Measurements from ENCODE around the gene MUC20. TPM values are rescaled to one million over a fixed set of nuclear protein-coding genes. Genes with fewer than 3 reads are reported as not detected.
"Not testable (repeated sequence)": the region's sequence is repeated elsewhere in the genome, so short reads cannot be mapped to it uniquely, and the experiment has no call there.

The MUC20 gene
- total RNA-seq, 1 donor from 2014 or later: not detected

GRCh38 chr3:195768414-195768813 is 47.6 kb downstream of the MUC20 start:
- no peak for DNase-seq (ENCODE audit: extremely low read depth, low read depth, low spot score)

DNA sequence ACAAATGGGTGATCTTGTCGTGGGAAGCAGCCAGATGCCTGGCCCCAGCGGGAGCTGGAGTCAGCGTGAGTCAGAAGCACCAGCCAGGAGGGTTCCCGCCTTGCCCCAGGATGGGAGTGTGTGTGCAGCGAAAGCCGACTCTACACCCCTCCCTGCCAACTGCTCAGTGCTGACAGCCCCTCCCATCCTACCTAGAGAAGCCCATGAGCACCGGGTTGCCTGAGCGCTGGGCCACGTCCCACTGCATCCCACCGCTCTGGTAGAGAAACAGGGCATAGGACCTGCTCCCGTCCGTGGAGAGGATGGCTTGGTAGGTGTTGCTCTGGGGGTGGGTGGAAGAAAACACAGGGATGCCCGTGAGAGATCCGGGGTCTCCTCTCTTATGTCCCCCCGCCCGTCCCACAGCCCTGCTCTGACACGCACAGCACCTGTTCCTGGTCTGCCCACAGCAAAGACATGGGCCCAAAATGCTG is 48.1 kb downstream of the MUC20 start:
- no peak for DNase-seq (ENCODE audit: extremely low read depth, low read depth, low spot score)

DNA sequence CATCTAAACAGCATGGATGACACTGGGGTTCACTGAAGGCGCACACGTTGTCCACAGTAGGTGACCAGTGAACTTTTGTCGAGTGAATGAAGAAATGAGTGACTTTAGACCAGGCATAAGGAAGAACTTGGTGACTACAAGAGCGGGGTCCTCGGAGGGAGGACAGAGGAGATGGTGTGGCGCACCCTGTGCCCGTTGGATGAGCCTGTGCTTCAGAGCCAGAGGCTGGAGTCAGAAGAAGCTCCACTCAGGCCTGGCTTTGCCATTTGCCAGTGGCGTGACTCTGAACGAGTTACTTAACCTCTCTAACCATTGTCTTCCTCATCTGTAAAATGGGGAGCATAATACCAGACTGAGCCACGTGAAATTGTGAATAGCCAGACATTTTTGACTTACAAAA is 48.8 kb downstream of the MUC20 start:
- no peak for DNase-seq (ENCODE audit: extremely low read depth, low read depth, low spot score)

- no peak for DNase-seq (ENCODE audit: extremely low read depth, low read depth, low spot score)
Observed at GRCh38 chr3:195770081-195770840, 49.5 kb downstream of the MUC20 start.

- not testable (repeated sequence) for DNase-seq (ENCODE audit: extremely low read depth, low read depth, low spot score)
Observed at GRCh38 chr3:195770841-195771645, 50.3 kb downstream of the MUC20 start.

DNA sequence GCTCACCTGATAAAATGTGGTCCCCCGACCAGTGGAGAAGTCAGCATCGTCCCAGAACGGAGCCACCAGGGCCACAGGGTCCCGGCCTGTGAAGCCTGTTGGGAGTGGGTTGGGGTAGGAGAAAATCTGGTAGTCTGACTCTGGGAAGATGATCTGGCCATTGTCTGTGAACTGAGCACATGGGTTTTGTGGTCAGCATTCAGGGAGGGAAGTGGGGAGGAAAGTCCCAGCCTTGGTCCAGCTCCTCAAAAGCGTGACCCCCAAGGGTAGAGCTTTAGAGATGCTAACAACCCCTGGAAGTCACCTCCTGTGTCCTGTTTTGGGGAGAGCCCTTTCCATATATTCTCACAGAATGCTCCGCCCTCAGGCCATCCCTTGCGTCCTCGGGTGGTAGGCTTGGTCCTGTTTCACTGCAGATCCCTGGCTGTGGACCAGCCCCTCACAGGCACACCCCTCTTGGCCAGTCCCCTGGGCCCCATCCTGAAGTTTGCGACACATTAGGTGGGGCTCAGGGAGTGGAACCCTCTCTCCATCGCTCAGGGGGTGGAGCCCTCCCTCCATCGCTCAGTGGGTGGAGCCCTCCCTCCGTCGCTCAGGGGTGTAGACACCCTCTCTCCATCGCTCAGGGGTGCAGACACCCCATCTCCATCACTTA is 51.0 kb downstream of the MUC20 start:
- DNase-seq (ENCODE audit: extremely low read depth, low read depth, low spot score): no peak

- no peak for DNase-seq (ENCODE audit: extremely low read depth, low read depth, low spot score)
Observed at GRCh38 chr3:195773956-195774537, 53.3 kb downstream of the MUC20 start.

DNA sequence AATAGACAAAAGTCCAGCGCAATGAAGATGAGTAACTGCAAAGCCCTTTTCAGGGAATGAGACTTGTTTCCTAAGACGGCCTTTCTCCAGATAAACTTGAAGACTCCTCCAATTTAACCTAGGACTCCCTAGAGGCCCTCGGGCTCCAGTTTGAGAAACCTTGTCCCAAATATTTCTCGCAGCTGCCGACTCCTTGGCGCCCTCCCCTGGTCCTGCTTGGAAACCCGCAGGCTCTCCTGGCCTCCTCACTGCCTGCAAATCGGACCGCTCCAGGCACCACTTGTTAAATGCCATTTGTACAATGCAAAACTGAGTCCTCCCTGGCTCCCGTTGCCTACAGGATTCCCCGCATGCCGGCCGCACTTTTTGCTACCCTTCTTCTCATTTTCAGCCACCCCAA is 54.1 kb downstream of the MUC20 start:
- DNase-seq (ENCODE audit: extremely low read depth, low read depth, low spot score): no peak

DNA sequence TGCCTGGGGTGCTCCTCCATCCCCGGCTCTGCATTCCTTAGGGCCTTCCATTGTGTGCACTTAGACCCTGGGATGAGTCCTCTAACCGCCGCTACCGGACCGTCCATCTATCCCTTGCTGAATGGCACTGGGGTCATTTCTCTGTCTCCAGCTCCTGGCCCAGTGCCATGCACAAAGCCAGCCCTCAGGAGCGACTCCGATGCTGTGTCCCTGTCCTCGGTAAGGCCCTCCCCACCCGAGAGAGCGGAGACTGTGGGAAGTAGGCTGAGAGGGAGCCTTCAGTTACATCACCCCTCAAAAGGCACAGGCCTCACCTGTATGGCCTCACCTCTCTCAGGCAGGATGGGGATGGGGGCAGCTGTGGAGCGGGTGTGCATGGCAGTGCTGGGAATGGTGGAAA is 57.2 kb downstream of the MUC20 start:
- DNase-seq (ENCODE audit: extremely low read depth, low read depth, low spot score): no peak

DNA sequence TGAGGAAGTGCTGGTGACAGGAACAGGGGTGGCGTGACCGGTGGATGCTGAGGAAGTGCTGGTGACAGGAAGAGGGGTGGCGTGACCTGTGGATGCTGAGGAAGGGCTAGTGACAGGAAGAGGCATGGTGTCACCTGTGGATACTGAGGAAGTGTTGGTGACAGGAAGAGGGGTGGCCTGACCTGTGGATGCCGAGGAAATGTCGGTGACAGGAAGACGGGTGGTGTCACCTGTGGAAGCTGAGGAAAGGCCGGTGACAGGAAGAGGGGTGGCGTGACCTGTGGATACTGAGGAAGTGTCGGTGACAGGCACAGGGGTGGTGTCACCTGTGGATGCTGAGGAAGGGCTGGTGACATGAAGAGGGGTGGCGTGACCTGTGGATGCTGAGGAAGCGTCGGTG is 60.5 kb downstream of the MUC20 start:
- not testable (repeated sequence) for DNase-seq (ENCODE audit: extremely low read depth, low read depth, low spot score)

Other genes starting within 250 kb of the MUC20 start
- 24.7 and 38.0 TPM in 2 replicates for gene PPP1R2, start 177.7 kb upstream of the MUC20 start, total RNA-seq
- gene APOD, start 137.0 kb upstream of the MUC20 start, total RNA-seq: 2.8 and 8.6 TPM in 2 replicates
- gene MUC4, start 91.0 kb downstream of the MUC20 start, total RNA-seq: 0.12 TPM in 1 of 2 replicates, not detected in the other
- 19.6 and 40.9 TPM in 2 replicates for gene TNK2, start 187.6 kb downstream of the MUC20 start, total RNA-seq